ENCODE results near the gene RPS27.

DNA sequence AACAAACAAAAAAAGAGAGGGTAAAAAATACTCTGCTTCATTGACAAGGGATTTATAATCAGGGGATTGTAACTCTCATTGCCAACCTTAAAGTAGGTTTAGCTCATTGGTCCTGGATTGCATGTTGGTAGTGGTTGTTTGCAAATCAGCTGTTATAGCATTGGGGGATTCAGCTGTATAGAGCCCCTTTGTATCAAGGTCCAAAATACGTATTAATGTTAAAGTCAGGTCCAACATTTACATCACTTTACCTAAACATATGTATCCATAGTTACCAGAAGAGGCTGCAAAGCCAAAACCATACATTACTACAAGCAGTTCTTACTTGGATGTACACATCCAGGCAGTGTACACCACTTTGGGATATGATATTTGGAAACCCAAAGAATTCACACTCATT lies 29.4 kb downstream of the RPS27 start:
- TF ChIP-seq, protein P1, sequence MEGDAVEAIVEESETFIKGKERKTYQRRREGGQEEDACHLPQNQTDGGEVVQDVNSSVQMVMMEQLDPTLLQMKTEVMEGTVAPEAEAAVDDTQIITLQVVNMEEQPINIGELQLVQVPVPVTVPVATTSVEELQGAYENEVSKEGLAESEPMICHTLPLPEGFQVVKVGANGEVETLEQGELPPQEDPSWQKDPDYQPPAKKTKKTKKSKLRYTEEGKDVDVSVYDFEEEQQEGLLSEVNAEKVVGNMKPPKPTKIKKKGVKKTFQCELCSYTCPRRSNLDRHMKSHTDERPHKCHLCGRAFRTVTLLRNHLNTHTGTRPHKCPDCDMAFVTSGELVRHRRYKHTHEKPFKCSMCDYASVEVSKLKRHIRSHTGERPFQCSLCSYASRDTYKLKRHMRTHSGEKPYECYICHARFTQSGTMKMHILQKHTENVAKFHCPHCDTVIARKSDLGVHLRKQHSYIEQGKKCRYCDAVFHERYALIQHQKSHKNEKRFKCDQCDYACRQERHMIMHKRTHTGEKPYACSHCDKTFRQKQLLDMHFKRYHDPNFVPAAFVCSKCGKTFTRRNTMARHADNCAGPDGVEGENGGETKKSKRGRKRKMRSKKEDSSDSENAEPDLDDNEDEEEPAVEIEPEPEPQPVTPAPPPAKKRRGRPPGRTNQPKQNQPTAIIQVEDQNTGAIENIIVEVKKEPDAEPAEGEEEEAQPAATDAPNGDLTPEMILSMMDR (IDR thresholded peaks at IDR 0.05), result no peak
- TF ChIP-seq POLR2A (IDR thresholded peaks at IDR 0.05), result no peak
